Esophagus squamous epithelium (tissue), 4 donors: ENCODE results near the gene ACOT8.

Source experiments
- POLR2A ChIP-seq, 4 donors: fragments of 450-650 bp; IDR thresholded peaks; one replicate each; pipeline ENCODE4 v1.6.1; 2017; ENCODE audit warnings: antibody characterized with exemption in 4 of 4, mild to moderate bottlenecking in 4 of 4, moderate library complexity in 3 of 4
- TF ChIP-seq, protein P1 (sequence below), 6 experiments: fragments of 450-650 bp in 4 of 6; fragments of 200-600 bp in 2 of 6; sonication (generic) in 2 of 6; IDR thresholded peaks; one replicate each; pipeline ENCODE4 v1.5.1; 2016 to 2019; ENCODE audit warnings: antibody characterized with exemption in 6 of 6, mild to moderate bottlenecking in 4 of 6, moderate library complexity in 4 of 6

DNA sequence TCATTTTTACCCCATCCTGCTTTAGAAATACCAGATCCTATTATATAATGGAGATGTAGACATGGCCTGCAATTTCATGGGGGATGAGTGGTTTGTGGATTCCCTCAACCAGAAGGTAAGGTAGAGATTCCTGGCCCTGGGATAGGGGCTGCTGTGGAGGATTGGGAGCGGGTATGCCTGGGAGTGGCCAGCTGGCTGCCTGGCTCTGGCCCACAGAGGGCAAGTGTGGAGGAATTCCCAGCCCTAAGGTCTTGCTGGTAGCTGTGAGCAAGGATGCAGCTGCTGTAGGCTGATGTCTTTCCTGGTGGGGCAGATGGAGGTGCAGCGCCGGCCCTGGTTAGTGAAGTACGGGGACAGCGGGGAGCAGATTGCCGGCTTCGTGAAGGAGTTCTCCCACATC lies 40.5 kb upstream of the ACOT8 start:
- TF ChIP-seq, protein P1, sequence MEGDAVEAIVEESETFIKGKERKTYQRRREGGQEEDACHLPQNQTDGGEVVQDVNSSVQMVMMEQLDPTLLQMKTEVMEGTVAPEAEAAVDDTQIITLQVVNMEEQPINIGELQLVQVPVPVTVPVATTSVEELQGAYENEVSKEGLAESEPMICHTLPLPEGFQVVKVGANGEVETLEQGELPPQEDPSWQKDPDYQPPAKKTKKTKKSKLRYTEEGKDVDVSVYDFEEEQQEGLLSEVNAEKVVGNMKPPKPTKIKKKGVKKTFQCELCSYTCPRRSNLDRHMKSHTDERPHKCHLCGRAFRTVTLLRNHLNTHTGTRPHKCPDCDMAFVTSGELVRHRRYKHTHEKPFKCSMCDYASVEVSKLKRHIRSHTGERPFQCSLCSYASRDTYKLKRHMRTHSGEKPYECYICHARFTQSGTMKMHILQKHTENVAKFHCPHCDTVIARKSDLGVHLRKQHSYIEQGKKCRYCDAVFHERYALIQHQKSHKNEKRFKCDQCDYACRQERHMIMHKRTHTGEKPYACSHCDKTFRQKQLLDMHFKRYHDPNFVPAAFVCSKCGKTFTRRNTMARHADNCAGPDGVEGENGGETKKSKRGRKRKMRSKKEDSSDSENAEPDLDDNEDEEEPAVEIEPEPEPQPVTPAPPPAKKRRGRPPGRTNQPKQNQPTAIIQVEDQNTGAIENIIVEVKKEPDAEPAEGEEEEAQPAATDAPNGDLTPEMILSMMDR (IDR thresholded peaks at IDR 0.05), result no peak
- no peak for TF ChIP-seq POLR2A (IDR thresholded peaks at IDR 0.05)
